ENCODE results near the gene CD274.
A peak's percentile ranks its signal among the peaks of the same experiment; 100 is the strongest.

Gene CD274

GRCh38 chr9:5500441-5501235 is 50.3 kb downstream of the CD274 start:
- DNase-seq (ENCODE audit: low read depth): peak; percentile 81

DNA sequence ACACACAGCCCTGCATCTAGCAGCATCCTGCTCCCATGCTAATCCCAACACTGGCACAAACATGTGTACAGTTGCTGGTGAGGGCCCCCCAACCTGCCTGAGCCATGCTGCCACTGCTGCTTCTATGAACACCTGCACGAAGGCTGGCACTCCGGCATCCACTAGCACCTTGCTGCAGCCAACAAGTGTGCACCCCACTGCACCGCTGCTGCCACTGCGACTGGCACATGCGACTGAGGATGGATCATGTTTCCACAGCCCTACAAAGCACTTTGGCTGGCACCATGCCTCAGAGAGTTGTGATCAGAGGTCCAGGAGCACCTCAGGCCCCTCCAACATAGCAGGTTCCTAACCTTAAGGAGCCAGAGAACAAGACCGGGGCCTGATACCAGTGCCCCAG is 52.2 kb downstream of the CD274 start:
- no peak for DNase-seq (ENCODE audit: low read depth)

DNA sequence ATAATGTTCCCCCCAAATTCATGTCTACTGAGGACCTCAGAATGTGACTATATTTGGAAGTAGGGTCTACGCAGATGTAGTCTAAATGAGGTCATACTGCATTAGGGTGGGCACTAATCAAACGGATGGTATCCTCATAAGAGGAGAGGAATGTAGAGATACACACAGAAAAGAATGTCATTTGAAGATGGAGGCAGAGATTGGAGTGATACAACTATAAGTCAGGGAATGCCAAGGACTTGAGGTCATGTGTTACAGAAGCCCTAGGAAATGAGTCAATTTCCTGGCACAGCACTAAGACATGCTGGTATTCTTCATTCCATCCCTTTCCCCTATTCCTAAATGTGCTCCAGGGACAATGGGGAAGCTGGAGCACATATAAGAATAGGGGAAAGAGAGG is 59.2 kb downstream of the CD274 start:
- peak; percentile 92 for DNase-seq (ENCODE audit: low read depth)

DNA sequence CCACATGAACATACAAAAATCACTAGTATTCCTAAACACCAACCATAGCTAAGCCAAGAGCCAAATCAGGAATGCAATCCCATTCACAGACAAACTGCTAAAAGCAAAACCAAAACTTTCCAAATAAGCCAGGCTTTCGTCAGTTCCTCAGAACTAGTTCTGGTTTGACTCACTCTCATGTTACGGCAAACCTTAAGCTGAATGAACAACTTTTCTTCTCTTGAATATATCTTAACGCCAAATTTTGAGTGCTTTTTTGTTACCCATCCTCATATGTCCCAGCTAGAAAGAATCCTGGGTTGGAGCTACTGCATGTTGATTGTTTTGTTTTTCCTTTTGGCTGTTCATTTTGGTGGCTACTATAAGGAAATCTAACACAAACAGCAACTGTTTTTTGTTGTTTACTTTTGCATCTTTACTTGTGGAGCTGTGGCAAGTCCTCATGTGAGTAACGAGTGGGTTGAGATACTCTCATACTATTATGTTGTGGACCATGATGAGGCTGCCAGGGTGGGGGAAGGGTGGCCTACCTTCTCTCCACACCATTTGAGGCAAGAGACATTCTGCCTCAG is 60.1 kb downstream of the CD274 start, which contains the start of gene PDCD1LG2:
TSS of gene PDCD1LG2 (plus strand) at position 172 of the 572 bp plus-strand sequence. CDS start 12,016 bp downstream, outside the sequence.
- DNase-seq (ENCODE audit: low read depth): peak; percentile 84

GRCh38 chr9:5510989-5511388 is 60.6 kb downstream of the CD274 start:
- DNase-seq (ENCODE audit: low read depth): no peak

GRCh38 chr9:5511476-5511875 is 61.1 kb downstream of the CD274 start:
- DNase-seq (ENCODE audit: low read depth): no peak

DNA sequence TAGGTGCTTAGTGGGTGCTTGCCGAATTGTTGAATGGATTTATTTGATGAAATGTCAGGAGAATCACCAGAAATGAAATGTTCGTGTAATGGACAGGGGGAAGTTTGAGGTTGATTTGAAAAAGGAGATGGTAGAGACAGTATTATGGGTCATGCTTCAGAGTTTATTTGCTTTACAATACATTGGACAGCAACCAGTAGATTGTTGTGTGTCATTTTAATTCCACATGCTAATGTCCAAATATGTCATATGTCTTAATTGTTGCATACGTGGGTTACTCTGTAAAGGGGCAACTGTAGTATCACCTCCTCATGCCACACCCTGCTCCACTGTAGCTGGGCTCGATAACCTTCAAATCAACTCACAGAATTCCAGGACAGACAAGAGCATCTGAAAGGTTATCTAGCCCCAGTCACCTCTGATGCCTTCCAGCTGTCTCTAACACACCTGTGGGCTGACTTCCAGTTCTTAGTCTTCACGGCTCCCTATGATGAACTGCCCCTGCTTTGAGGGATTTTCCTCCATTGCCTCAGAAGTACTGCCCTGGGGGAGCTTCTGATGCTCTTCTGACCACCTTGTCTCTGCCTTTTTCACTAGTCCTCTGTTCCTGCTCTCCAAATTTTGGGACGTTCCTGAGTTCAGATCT is 61.7 kb downstream of the CD274 start:
- DNase-seq (ENCODE audit: low read depth): no peak

GRCh38 chr9:5512658-5513452 is 62.5 kb downstream of the CD274 start:
- DNase-seq (ENCODE audit: low read depth): no peak

DNA sequence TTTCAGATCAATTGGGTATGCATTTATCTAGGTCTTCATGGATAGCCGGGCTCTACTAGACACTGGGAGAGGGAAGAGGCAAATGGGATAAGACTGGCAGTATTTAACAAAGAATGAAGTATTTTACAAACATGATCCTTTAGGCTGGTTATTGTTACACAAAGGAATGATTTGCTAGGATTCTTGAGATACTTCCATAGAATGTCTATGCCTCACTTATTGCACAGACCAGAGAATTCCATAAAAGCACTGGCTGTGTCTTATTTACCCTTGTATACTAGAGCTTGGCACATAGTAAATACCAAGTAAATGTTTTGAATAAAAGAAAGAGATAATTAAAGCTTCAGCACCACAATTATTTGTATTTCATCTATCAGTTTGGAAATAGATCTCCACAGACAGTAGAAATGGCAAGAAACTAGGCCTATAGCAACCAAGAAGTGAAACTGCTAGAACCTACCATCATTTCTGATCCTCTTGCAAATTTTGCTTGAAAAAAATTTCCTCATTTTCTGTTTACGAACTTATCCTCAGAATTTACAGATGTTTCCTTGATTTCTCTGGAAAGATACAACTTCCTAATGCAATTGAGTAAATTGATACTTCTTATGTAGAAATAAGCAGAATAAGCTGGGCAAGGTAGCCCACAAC is 63.7 kb downstream of the CD274 start:
- DNase-seq (ENCODE audit: low read depth): no peak

DNA sequence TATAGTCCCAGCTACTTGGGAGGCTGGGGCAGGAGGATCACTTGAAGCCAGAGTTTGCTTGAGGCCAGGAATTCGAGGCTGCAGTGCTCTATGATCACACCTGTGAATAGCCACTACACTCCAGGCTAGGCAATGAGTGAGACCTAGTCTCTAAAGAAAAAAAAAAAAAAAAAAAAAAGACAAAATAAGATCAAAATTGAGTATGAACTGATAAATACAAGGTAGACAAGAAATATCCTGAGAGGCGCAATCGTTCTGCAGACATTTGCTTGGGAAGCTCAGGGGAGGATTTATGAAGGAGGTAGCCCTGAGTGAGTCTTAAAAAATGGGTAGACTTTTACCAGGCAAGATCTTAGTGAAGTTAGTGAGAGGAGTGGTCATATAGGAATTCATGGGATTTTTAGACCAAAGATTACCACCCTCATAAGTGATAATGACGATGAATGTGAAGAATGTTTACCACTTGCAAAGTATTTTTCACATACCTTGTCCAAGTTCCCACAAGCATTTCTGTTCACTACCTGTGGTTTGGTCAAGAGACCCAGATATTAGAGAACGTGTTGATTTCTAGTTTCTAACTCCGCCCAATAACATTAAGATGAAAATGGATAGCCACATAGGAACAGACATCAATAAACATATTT is 64.4 kb downstream of the CD274 start:
- no peak for DNase-seq (ENCODE audit: low read depth)

DNA sequence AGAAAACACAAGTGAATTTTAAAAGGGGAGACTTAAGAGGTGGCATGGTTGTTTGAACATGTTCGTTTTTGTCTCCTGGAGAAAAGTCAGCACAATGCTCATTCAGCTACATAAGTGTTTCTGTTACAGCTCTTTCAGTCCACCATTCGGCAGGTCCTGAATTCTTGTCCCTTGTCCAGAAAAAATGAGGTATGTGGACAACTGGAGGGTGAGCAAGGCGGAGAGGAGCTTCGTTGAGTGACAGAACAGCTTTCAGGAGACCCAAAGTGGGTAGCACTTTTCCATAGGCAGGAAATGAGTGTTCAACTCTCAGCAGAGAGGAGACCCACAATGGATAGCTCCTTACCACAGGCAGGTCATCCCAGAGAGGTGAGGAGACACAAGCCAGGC is 64.9 kb downstream of the CD274 start:
- DNase-seq (ENCODE audit: low read depth): no peak

- DNase-seq (ENCODE audit: low read depth): no peak
Measured at GRCh38 chr9:5516453-5517220, 66.3 kb downstream of the CD274 start.

- DNase-seq (ENCODE audit: low read depth): no peak
Measured at GRCh38 chr9:5518171-5518936, 68.0 kb downstream of the CD274 start.

- DNase-seq (ENCODE audit: low read depth): no peak
Measured at GRCh38 chr9:5518937-5519319, 68.6 kb downstream of the CD274 start.

All from iris pigment epithelial cell (primary cell).